CD4-positive, alpha-beta T cell treated with Interleukin-21 for 1 hour (primary cell): ENCODE results near the gene ASXL1.

Source experiments
- DNase-seq: peaks from one replicate; pipeline ENCODE4 v3.0.0-alpha.2; 2020

Gene ASXL1

GRCh38 chr20:32442630-32443373 is 84.7 kb downstream of the ASXL1 start:
- DNase-seq = no peak

- DNase-seq = no peak
Observed at GRCh38 chr20:32443386-32443974, 85.3 kb downstream of the ASXL1 start.

GRCh38 chr20:32444474-32445220 is 86.5 kb downstream of the ASXL1 start:
- no peak for DNase-seq

- no peak for DNase-seq
Observed at GRCh38 chr20:32445539-32446273, 87.6 kb downstream of the ASXL1 start.

GRCh38 chr20:32446301-32447100 is 88.4 kb downstream of the ASXL1 start:
- no peak for DNase-seq

- no peak for DNase-seq
Observed at GRCh38 chr20:32447136-32448027, 89.3 kb downstream of the ASXL1 start.

- no peak for DNase-seq
Observed at GRCh38 chr20:32448306-32449056, 90.3 kb downstream of the ASXL1 start.

GRCh38 chr20:32449057-32449889 is 91.1 kb downstream of the ASXL1 start:
- no peak for DNase-seq

- DNase-seq = no peak
Observed at GRCh38 chr20:32449890-32450401, 91.8 kb downstream of the ASXL1 start.

- no peak for DNase-seq
Observed at GRCh38 chr20:32450484-32451061, 92.4 kb downstream of the ASXL1 start.

GRCh38 chr20:32451340-32451681 is 93.2 kb downstream of the ASXL1 start:
- DNase-seq = no peak

- no peak for DNase-seq
Observed at GRCh38 chr20:32451682-32452461, 93.7 kb downstream of the ASXL1 start.

- DNase-seq = no peak
Observed at GRCh38 chr20:32452776-32453466, 94.8 kb downstream of the ASXL1 start.

GRCh38 chr20:32453467-32454163 is 95.5 kb downstream of the ASXL1 start:
- DNase-seq = no peak

GRCh38 chr20:32454164-32455145 is 96.3 kb downstream of the ASXL1 start:
- no peak for DNase-seq
